PC-3 (cell line): Measurements from ENCODE around the gene RRP9.

ENCODE experiments used
- CTCF ChIP-seq: fragments of 300-600 bp; sonication (generic); conservative IDR thresholded peaks from 2 replicates; pipeline ENCODE4 v1.5.1; 2017; ENCODE audit warnings: antibody characterized with exemption, low read depth, mild to moderate bottlenecking, low read length
- EZH2 ChIP-seq: fragments of 300-600 bp; sonication (generic); IDR thresholded peaks from one replicate; pipeline ENCODE4 v1.6.1; 2017; ENCODE audit warnings: antibody characterized with exemption, mild to moderate bottlenecking, low read length; ENCODE audit not compliant: unreplicated experiment
- EZH2phosphoT487 ChIP-seq: fragments of 300-600 bp; sonication (generic); IDR thresholded peaks from 2 replicates; pipeline ENCODE4 v1.6.1; 2018; ENCODE audit warnings: mild to moderate bottlenecking, antibody characterized with exemption, low read length, borderline replicate concordance

DNA sequence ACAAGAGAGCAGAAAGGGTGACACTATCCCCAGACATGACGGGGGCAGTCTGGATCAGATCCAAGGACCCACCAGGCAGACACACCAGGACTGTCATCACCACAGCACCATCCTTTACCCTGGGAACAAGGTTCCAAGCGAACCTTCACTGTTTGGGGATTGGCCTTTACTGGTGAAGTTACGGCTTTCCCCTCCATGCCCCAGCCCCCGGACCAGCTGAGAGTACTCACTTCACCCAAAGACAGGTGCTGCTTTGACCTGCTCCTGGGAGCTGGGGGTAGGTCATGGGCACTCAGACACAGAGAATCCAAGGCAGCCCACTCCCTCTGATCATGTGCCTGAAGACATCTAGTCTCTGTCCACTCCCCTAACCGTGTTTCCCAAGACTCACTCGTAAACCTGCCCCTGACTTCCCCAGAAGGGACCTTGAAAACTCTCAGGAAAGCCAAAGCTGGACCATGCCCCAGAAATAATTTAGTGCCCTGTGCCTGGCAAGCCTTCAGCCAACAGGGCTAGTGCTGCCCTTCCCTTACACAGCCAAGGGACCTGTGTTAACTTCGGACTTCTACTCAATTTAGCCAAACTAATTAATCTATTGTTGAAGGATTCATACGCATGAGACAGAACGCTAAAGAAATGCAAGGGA lies 2.8 kb downstream of the RRP9 start:
- TF ChIP-seq CTCF, result no peak
- no peak for TF ChIP-seq EZH2
- no peak for TF ChIP-seq EZH2phosphoT487
